Measurements from ENCODE around the gene OXER1. TPM values are rescaled to one million over a fixed set of nuclear protein-coding genes. Genes with fewer than 3 reads are reported as not detected.

The OXER1 gene
- total RNA-seq, 1 experiment from 2014 or later, result not detected

GRCh38 chr2:42752816-42753813 lies 10.8 kb downstream of the OXER1 start:
- Histone ChIP-seq H3K9me2 (replicated peaks; ENCODE audit: low read length) (no peaks in the 10 kb centered on the region), H3K4me3 (ENCODE audit: low read length) (no peak overlapping the region), H4K20me1 (ENCODE audit: low read length) (no peaks in the 10 kb centered on the region), H3K27me3 (ENCODE audit: low read length) (no peaks in the 10 kb centered on the region), H3K36me3 (ENCODE audit: low read depth, low read length) (no peaks in the 10 kb centered on the region), H3F3A (ENCODE audit: low read length, unreplicated experiment) (no peaks in the 10 kb centered on the region), H3K9me3 (ENCODE audit: low read length) (no peaks in the 10 kb centered on the region), H3K79me2 (ENCODE audit: low read length) (no peaks in the 10 kb centered on the region), H3K9ac (ENCODE audit: low read length) (no peak overlapping the region), H3K4me2 (ENCODE audit: low read length) (no peak overlapping the region), H3K27ac (ENCODE audit: low read length) (no peak overlapping the region), H2AFZ (ENCODE audit: low read length) (no peak overlapping the region), H3K4me1 (ENCODE audit: insufficient read depth, low read length) (no peaks in the 10 kb centered on the region)
- ChIA-PET CTCF (no interaction called here), POLR2A (ENCODE audit: unreplicated experiment) (interaction anchor here (0.5 kb wide), 1 partner anchor 527 kb away, joined by 3 read pairs; no protein-coding TSS in a partner anchor)
- ATAC-seq (no peak), DNase-seq (no peak)
- BruUV-seq (replicated peaks), result no TSS peak
- intact Hi-C loops (cut with micrococcal nuclease), result no loop called here
- TF ChIP-seq CTCF (conservative IDR thresholded peaks at IDR 0.05; ENCODE audit: low read depth, low read length), result no peak
- TF ChIP-seq EZH2phosphoT487 (IDR thresholded peaks at IDR 0.05; ENCODE audit: borderline replicate concordance, low read length), result no peak
- TF ChIP-seq EZH2 (IDR thresholded peaks at IDR 0.05; ENCODE audit: low read length, unreplicated experiment), result no peak

GRCh38 chr2:42752314-42752713 lies 11.6 kb downstream of the OXER1 start:
- no peaks in the 10 kb centered on the region for H3K27me3 ChIP-seq (ENCODE audit: low read length)
- no peaks in the 10 kb centered on the region for H3K4me1 ChIP-seq (ENCODE audit: insufficient read depth, low read length)
- H3K36me3 ChIP-seq (ENCODE audit: low read depth, low read length), result no peaks in the 10 kb centered on the region
- DNase-seq (no peak), ATAC-seq (no peak)
- CTCF ChIA-PET, result no interaction called here
- no peak for TF ChIP-seq EZH2phosphoT487 (IDR thresholded peaks at IDR 0.05; ENCODE audit: borderline replicate concordance, low read length)
- no peak for TF ChIP-seq CTCF (conservative IDR thresholded peaks at IDR 0.05; ENCODE audit: low read depth, low read length)
- TF ChIP-seq EZH2 (IDR thresholded peaks at IDR 0.05; ENCODE audit: low read length, unreplicated experiment), result no peak
- no peak overlapping the region for H2AFZ ChIP-seq (ENCODE audit: low read length)
- H3K9me3 ChIP-seq (ENCODE audit: low read length), result no peaks in the 10 kb centered on the region
- intact Hi-C loops (cut with micrococcal nuclease), result no loop called here
- no peaks in the 10 kb centered on the region for H4K20me1 ChIP-seq (ENCODE audit: low read length)
- H3K79me2 ChIP-seq (ENCODE audit: low read length), result no peaks in the 10 kb centered on the region
- no peaks in the 10 kb centered on the region for H3K9me2 ChIP-seq (replicated peaks; ENCODE audit: low read length)
- H3K9ac ChIP-seq (ENCODE audit: low read length), result no peak overlapping the region
- POLR2A ChIA-PET (ENCODE audit: unreplicated experiment), result no interaction called here
- no TSS peak for BruUV-seq (replicated peaks)
- H3K27ac ChIP-seq (ENCODE audit: low read length), result no peak overlapping the region
- no peak overlapping the region for H3K4me2 ChIP-seq (ENCODE audit: low read length)
- H3K4me3 ChIP-seq (ENCODE audit: low read length), result no peak overlapping the region
- no peaks in the 10 kb centered on the region for H3F3A ChIP-seq (ENCODE audit: low read length, unreplicated experiment)

- H3K4me1 ChIP-seq (ENCODE audit: insufficient read depth, low read length), result no peaks in the 10 kb centered on the region
- H3F3A ChIP-seq (ENCODE audit: low read length, unreplicated experiment), result no peaks in the 10 kb centered on the region
- intact Hi-C loops (cut with micrococcal nuclease), result no loop called here
- no peak overlapping the region for H3K27ac ChIP-seq (ENCODE audit: low read length)
- no peak overlapping the region for H3K4me3 ChIP-seq (ENCODE audit: low read length)
- H3K27me3 ChIP-seq (ENCODE audit: low read length), result no peaks in the 10 kb centered on the region
- H4K20me1 ChIP-seq (ENCODE audit: low read length), result no peaks in the 10 kb centered on the region
- H3K79me2 ChIP-seq (ENCODE audit: low read length), result no peaks in the 10 kb centered on the region
- DNase-seq, result no peak
- CTCF ChIA-PET, result no interaction called here
- TF ChIP-seq EZH2 (IDR thresholded peaks at IDR 0.05; ENCODE audit: low read length, unreplicated experiment) (no peak), EZH2phosphoT487 (IDR thresholded peaks at IDR 0.05; ENCODE audit: borderline replicate concordance, low read length) (no peak), CTCF (conservative IDR thresholded peaks at IDR 0.05; ENCODE audit: low read depth, low read length) (no peak)
- no peak overlapping the region for H3K9ac ChIP-seq (ENCODE audit: low read length)
- H3K36me3 ChIP-seq (ENCODE audit: low read depth, low read length), result no peaks in the 10 kb centered on the region
- POLR2A ChIA-PET (ENCODE audit: unreplicated experiment), result no interaction called here
- H2AFZ ChIP-seq (ENCODE audit: low read length), result no peak overlapping the region
- H3K9me2 ChIP-seq (replicated peaks; ENCODE audit: low read length), result no peaks in the 10 kb centered on the region
- no peak overlapping the region for H3K4me2 ChIP-seq (ENCODE audit: low read length)
- ATAC-seq, result no peak
- H3K9me3 ChIP-seq (ENCODE audit: low read length), result no peaks in the 10 kb centered on the region
- BruUV-seq (replicated peaks), result no TSS peak
Observed at GRCh38 chr2:42748840-42749239, 15.1 kb downstream of the OXER1 start.
